GM12892 (cell line): ENCODE data around the gene CD28.

Experiments used
- POLR2AphosphoS5 ChIP-seq: IDR thresholded peaks from 2 replicates; pipeline ENCODE4 v1.6.1; 2011; ENCODE audit warnings: low read depth, low read length, control low read depth
- TAF1 ChIP-seq: IDR thresholded peaks from 2 replicates; pipeline ENCODE4 v1.6.1; 2011; ENCODE audit warnings: low read depth, mild to moderate bottlenecking, control low read depth, low read length, borderline replicate concordance

DNA sequence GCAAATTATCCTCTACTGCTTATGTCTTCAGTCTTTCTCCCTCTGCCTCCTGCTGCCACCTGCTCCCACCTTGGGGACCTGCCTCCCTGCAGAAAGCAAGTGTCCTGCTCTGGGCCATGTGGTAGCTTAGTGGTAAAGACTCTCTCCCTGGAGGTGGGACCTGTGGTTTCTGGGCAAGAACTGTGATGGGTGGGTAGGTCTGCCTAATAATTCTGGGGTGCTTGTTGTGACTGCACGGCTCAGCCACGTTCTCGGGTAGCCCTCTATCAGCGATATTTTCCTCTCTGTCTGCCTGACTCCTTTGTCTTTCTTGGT lies 16.4 kb upstream of the CD28 start:
- TF ChIP-seq POLR2AphosphoS5: no peak
- TF ChIP-seq TAF1: no peak
